Raji (cell line): ENCODE measurements around the gene SPEM1.

Experiments
- POLR2A ChIP-seq: IDR thresholded peaks from 2 replicates; pipeline ENCODE4 v1.6.1; 2011; ENCODE audit warnings: low read depth, low read length, control low read depth; ENCODE audit not compliant: insufficient read depth

Gene SPEM1

DNA sequence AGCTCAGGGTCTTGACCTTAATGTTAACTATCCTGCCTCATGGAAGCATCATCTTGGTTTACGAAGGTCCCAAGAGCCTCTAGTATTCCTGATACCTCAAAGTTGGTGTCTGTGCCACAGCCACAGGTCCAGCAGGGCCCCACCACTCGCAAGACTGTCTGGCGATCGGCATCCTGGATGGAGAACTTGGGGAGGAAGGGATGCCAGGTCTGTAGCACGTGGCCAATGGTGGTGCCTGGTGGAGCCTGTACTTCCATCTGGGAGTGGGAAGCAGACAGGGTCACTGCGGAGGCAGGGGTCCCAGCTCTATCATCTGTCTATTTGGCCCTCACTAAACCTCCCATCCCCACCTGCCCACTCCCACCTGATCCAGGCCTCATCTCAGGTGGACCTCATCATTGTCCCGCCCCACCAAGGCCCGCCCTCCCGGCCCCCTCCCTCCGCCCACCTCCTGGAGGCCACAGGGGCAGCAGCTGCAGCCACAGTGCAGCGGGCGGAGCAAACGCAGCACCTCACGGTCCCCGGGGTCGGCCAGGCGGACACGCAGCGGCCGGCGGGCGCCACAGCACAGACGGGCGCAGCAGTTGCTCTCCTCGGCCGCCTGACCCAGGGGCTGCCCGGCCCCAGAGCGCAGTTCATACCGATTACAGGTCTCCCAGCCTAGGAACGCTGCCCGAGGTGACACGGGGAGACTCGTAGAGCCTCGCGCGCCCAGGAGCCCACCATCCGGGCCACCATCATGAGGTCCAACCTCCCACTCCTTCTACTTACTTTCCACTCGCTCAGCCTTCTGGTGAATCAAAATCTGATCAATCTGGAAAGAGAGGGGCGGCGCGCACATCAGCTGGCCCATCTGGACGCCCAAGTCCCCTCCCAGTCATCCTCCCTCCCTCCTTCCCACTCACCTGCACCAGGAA is 27.2 kb upstream of the SPEM1 start:
- TF ChIP-seq POLR2A = no peak

DNA sequence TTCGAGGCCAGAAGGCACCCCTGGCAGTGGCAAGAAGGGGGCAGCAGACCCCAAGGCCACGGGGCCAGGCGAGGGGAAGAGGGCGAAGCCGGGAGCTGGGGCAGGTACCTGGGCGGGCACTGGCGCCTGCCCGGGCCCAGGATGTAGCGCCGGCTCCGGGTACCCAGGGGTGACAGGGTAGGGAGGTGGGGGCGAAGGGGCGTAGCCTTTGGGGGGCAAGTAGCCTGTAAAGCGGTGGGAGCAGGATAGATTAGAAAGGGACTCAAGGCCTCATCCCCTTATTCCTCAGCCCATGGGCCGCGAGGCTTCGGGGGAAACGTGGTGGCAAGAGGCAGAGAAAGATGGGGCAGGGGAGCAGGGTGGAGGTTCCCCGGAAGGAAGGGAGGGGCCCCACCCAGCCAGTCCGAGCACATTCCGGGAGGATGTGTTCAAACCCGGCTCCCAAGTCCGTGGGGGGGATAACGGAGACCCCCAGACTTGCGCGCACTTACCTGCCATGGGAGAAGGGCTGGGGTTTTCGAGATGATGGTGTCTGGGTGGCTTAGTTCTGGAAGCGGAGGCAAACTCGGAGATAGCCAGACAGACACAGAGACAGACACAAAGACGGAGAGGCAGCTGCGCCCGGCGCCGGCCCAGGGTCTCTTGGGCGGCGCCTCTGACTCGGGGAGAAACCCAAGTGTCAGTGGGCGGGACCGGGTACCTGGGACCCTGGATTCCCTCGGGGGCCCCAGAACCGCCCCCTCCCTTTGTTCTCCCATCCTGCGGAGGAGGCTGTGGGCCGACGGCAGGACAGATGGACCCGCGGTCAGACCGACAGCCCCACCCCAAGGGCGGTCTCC is 26.3 kb upstream of the SPEM1 start:
- TF ChIP-seq POLR2A = no peak

DNA sequence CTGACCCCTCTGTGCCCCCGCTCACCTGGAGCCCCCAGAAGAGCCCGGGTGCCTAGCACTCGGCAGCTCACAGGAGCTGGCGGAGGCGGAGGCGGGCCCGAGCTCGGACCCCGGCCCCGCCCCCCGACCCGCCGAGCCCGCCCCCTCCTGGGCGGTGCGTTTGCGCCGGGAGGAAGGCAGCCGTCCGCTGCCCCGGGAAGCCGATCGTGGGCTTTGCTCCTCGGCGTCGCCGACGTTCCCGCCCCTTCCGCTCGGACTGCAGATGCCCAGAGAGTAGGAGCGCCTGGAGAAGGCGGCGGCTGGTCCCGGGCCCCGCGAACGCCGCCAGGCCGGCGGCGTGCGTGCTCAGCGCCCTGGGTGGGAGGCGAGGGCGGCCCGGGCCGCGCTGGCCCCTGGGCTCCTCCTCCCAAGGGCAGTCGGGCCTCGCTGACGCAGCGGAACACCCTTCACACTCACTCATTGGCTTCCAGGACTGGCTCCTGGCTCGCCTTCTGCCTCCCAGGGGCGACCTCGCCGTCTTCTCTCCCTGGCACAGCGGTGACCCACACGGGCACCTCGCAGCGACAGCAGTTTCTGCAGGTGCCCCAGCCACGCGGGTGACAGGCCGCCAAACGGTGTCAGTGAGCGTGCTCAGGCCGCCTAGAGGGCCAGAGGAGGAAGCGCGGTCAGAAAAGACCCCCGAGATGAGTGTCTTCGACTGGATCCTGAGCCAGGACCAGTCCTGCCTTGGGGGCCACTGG is 25.5 kb upstream of the SPEM1 start, which contains the start of gene PLSCR3:
Gene PLSCR3, minus strand, starts transcription at position 74 of the 740 bp plus-strand sequence. CDS start 415 bp downstream, outside the sequence.
- peak; percentile 79 for TF ChIP-seq POLR2A

DNA sequence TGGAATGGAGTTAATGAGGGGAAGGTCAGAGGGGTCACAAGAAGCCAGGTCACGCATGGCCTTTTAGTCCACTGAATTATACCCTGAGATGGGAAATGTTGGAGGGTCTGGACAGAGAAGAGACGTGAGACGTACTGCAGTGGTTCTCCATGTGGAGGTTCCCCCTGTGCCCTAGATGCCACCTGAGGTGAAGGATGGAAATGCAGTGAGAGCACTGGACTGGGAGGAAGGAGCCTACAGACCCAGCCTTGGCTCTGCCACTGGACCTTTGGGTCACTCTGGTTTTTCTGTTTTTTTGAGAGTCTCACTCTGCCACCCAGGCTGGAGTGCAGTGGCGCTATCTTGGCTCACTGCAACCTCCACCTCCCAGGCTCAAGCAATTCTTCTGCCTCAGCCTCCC is 24.0 kb upstream of the SPEM1 start:
- 0 out of 2 replicates have a peak, but pooled peaks have one; percentile 28 for TF ChIP-seq POLR2A

DNA sequence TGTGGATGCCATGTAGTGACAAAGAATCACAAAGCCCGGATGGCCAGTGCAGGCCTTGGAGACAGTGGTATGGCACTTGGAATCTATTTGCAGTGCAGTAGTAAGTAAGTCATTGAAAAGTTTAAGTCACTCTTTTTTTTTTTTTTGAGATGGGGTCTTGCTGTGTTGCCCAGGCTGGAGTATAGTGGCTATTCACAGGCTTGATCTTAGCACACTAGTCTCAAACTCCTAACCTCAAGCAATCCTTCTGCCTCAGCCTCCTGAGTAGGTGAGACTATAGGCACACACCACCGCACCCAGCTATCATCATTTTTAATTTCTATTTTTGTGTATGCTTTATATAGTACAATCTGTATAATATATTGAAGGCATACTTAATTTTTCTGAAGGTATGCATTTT is 21.5 kb upstream of the SPEM1 start:
- TF ChIP-seq POLR2A = peak; percentile 2; the same call in 1 of the 2 replicates

DNA sequence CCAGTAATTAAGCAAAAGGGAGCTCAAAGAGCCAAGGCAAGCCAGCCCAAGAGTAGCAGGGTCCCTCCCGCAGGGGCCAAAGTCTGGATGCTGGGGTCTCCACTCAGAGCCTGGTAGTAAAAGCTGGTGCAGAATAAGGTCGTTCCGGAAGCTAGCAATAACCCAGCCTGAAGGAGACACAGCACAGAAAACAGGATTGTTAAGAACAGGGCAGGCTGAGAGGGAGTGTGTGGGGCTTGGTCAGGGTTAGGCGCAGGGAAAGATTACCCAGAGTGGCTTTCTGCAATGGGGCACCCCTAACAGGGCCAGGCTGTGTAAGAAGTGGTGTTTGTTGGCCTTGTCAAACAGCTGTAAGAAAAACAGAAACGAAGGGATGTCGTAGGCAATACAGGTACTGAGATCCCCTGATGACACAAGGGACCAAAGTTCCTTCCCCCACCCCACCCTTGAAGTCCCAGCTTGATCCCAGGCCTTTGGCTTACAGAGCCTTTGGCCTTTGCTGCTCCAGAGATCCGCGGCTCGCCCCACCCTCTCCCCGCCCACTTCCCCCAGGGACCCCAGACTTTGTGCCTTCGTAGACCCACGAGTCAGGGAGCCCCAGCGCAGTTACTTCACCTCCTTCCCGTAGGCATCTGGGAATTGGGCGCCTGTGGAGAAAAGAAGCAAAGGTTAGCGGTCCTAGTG is 16.9 kb upstream of the SPEM1 start:
- TF ChIP-seq POLR2A = no peak

DNA sequence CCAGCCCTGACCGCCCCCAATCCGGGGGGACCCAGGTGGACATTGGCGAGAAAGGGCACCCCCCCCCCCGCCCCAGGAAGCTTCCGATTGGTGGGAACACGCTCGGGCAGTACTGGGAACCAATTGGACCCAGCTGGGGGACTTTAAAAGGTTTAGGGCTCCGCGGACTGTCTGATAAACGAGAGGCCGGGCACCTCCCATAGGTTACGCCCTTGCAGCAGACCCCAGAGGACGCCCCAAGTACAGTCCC is 16.5 kb upstream of the SPEM1 start:
- TF ChIP-seq POLR2A = no peak

DNA sequence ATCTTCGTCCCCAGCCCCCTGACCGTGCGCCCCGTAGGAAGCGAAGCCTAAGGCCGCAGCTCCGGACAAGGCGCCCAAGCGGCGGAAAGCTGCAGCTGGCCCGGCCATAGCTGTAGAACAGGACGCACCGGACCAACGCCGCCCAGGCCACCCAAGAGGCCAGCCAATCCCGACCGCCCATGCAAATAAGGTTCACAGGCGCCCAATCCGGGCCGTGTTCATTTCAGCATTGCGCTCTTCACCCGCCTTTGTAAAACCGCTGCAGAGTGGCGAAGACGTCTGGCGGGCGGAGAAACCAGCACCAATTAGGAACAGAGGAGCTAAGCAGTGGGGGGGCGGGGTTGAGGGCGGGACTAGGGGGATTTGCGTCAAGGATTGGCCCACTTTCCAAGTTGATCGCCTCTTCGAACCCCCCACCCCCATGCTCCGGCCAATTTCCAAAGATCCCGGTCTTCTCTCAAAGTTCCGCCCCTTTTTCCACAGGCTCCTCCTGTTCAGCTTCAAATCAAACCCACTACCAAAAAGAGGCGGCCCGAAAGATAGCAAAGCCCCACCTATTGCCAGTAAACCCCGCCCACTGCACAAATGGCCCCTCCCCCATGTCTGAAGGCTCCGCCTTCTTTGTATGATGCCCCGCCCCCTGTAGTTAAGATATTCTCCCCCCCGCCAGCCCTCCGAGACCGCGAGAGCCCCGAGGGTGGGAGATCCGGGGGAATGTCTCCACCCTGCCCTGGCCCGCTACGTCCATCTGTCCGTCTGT is 16.0 kb upstream of the SPEM1 start, which contains the start of gene TMEM256:
Gene TMEM256, minus strand, starts transcription at position 121 of the 760 bp plus-strand sequence. Its CDS starts 13 bp downstream, at position 108.
- TF ChIP-seq POLR2A = peak; percentile 91

DNA sequence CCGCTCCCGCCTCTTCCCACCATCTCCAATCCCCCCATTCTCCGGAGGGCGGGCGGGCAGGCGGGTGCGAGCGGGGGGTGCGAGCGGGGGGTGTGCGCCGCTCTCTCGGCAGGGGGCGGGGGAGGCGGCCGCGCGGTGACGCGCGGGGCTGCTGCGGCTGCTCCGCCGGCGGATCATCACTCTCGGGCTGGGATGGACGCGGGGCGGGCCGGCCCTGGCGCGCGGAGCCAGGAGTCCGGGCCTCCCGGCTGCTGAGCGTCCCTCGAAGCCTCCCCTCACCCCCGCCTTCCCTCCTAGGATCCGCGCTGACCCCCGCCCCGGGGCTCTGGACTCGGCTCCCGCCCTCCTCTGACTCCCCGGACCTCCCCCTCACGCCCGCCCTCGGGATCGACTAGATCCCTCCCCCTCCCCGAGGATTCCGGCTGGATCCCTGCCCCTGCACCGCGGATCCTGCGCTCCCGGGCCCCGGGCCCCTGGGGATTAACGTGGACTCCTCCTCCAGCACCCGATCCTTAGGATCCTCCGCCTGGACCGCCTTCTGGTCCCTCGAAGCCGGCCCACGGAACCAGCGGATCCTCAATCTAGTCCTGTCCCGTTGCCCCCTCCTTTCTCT is 15.3 kb upstream of the SPEM1 start:
- no peak for TF ChIP-seq POLR2A

DNA sequence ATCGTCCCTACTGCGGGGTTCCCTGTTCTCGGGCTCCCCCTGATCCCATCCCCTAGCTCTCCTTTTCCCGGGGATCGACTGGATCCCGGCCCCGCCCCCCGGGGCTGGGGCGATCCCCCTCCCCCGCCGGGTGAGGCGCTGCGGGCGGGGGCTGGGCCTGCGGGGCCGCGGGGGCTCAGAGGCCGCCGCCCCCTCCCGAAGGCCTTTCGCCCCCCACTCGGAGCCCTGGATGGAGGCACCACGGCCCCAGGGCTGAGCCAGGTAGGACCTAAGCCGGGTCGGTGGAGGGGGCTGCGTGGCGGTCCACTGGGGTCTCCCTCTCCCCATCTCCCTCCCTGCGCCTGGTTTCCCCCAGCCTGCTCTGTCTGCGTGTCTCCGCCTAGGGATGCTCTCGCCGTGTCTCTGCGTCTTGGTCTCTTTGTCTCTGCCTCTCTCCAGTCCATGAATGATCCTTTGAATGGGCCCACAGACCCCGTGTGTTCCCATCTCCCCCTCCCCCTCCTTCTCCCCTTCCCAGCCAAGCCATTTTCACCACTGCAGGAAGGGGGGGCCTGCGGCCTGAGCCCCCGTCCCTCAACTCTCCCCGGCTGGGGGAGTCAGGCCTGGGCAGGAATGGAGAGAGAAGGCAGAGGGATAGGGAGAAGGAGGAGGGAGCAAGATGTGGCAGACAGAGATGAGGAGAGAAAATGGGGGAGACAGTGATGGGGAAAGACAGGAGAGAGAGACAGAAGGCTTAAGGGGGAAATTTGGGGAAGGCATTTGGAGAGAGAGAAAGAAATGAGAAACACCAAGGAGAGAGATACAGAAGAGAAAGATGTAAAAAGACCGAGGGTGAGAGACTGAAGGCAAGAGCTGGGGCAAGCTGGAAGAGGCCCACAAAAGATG is 14.5 kb upstream of the SPEM1 start:
- no peak for TF ChIP-seq POLR2A

DNA sequence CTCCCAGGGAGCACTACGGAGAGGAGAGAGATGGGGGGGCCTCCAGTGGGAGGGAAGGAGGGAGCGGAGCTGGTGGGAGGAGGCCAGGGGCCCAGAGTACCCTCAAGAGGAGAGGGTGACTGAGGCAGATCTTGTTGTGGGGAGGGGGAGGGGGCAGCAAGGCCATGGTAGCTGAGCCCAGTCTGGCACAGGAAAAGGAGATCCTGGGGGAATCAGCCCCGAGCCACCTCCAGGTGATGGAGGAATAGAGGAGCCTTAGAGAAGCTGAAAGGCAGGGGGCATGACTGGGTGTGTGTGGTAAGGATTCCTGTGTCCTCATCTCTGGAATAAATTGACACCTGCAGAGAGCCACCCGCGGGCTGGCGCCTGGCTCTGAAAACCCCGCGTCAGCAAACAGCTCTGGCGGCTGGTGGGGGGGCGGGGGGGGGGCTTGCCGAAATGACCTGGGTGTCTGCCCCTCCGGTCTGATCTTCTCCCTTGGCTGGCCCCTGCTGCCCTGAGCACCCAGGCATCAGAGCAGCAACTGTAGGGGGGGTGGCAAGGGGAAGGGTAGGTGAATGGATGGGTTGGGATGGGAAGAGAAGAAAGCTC is 13.8 kb upstream of the SPEM1 start:
- no peak for TF ChIP-seq POLR2A

DNA sequence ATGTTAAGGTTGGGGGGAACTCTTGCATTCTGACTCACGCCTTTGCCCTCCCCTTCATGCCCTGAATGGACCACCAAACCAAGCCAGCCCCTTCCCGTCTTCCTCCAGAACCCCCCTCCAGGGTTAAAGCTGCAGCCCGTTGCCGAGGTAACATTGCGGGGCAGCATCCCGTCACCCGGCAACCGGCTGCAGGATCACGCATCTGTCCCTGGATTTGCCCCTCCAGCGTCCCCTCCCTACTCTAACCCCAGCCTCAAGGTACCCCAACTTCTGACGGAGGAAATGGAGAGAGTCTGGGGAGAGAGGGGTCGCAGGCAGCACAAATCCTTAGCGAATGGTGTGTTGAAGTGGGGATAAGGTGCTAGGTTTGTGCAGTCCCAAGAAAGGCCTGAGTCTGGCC is 13.0 kb upstream of the SPEM1 start:
- TF ChIP-seq POLR2A = no peak

DNA sequence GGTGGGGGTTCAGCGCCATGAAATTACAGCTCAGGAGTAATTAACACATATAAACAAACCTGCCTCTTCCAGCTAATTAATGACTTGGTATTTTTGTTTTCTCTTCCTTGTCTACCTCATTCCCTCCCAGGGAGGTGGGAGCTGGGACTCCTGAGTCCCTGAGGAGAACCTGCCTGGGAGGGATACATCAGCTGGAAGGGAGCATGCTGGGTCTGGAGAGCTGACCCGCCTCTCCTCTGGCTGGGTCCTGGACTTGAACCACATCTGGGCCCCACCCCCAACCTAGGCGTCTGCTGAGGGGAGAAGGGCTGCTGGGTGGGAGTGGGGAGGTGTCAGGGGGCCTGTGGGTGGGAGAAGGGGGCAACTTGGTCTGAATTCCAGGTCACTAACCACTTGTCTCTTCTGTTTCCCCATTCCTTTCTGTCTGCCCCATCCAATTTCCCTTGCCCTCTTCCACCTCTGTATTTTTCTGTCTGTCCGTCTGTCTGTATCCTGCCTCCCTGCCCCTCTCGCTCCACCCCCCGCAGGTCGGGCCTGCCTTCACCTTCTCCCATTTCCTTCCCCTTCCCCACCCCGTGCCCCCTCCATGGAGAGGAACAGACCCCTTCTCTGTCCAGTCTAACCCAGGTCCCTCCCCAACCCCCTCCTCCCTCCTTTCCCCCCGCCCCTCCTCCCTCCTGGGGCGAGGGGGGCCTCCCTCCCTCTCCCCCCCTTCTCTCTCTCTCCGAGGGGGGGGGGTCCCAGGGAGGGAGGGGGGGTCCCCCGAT is 12.5 kb upstream of the SPEM1 start, which contains the start of gene NLGN2:
Gene NLGN2, plus strand, starts transcription at position 361 of the 767 bp plus-strand sequence. CDS start 411 bp downstream, outside the sequence.
- TF ChIP-seq POLR2A = no peak
